Brain pericyte (primary cell): ENCODE data around the gene PIANP.
"Not testable (repeated sequence)": the region's sequence is repeated elsewhere in the genome, so short reads cannot be mapped to it uniquely, and the experiment has no call there.

Experiments used
- DNase-seq: peaks from one replicate; pipeline ENCODE4 v3.0.0-alpha.2; 2012; ENCODE audit warnings: low read depth, low spot score

Gene PIANP

GRCh38 chr12:6708351-6708750, 7.7 kb upstream of the PIANP start:
- DNase-seq = not testable (repeated sequence)

GRCh38 chr12:6703631-6704030, 3.0 kb upstream of the PIANP start:
- DNase-seq = no peak

GRCh38 chr12:6701078-6701768, 608 bp upstream of the PIANP start:
- DNase-seq = no peak

- DNase-seq = no peak
Measured at GRCh38 chr12:6699989-6700645, 498 bp downstream of the PIANP start.

GRCh38 chr12:6699259-6699988, 1.2 kb downstream of the PIANP start:
- no peak for DNase-seq

GRCh38 chr12:6698352-6699046, 2.1 kb downstream of the PIANP start:
- no peak for DNase-seq

- no peak for DNase-seq
Measured at GRCh38 chr12:6697584-6698351, 2.8 kb downstream of the PIANP start.

- no peak for DNase-seq
Measured at GRCh38 chr12:6696690-6697583, 3.7 kb downstream of the PIANP start.

- DNase-seq = no peak
Measured at GRCh38 chr12:6695313-6696045, 5.1 kb downstream of the PIANP start.

- DNase-seq = no peak
Measured at GRCh38 chr12:6694701-6695100, 5.9 kb downstream of the PIANP start.

GRCh38 chr12:6693832-6694355, 6.7 kb downstream of the PIANP start:
- no peak for DNase-seq

- no peak for DNase-seq
Measured at GRCh38 chr12:6692888-6693287, 7.7 kb downstream of the PIANP start.

- no peak for DNase-seq
Measured at GRCh38 chr12:6691473-6691872, 9.1 kb downstream of the PIANP start.

GRCh38 chr12:6688999-6689882, 11.4 kb downstream of the PIANP start, which contains the start of gene ZNF384:
Gene ZNF384 (minus strand): TSS chr12:6689375. CDS start chr12:6679520, 9,855 bp downstream.
- DNase-seq = peak; percentile 93

GRCh38 chr12:6688543-6688998, 12.0 kb downstream of the PIANP start:
- no peak for DNase-seq

GRCh38 chr12:6685814-6686213, 14.8 kb downstream of the PIANP start:
- no peak for DNase-seq

- no peak for DNase-seq
Measured at GRCh38 chr12:6684609-6685008, 16.0 kb downstream of the PIANP start.

GRCh38 chr12:6676962-6677361, 23.7 kb downstream of the PIANP start:
- no peak for DNase-seq
